Lower lobe of right lung (tissue), 2 donors: Measurements from ENCODE around the gene EPHA1. TPM values are rescaled to one million over a fixed set of nuclear protein-coding genes. Genes with fewer than 3 reads are reported as not detected.

Experiments
- ATAC-seq, 2 donors: fragments of 200-7000 bp; cut with Tn5 transposase; one replicate each; pipeline ENCODE4 v1.9.1; 2020 to 2022; ENCODE audit warnings: mild to moderate bottlenecking in 2 of 2, moderate library complexity in 2 of 2
- DNase-seq: peaks from one replicate; pipeline ENCODE4 v3.0.0-alpha.2; 2020
- H3K27ac ChIP-seq: fragments of 200-600 bp; one replicate; pipeline ENCODE4 v1.8.0; 2022
- H3K27me3 ChIP-seq: fragments of 200-600 bp; one replicate; pipeline ENCODE4 v1.8.0; 2022; ENCODE audit warnings: low read depth
- H3K36me3 ChIP-seq: fragments of 200-600 bp; one replicate; pipeline ENCODE4 v1.8.0; 2022; ENCODE audit warnings: mild to moderate bottlenecking
- H3K4me1 ChIP-seq: fragments of 200-600 bp; one replicate; pipeline ENCODE4 v1.8.0; 2022
- H3K4me3 ChIP-seq: fragments of 200-600 bp; one replicate; pipeline ENCODE4 v1.8.0; 2022; ENCODE audit warnings: mild to moderate bottlenecking
- H3K9me3 ChIP-seq: fragments of 200-600 bp; one replicate; pipeline ENCODE4 v1.8.0; 2022
- intact Hi-C: fragments of 100-400 bp; cut with DNase I; formaldehyde crosslinking; loops from one replicate; pipeline ENCODE4 v1.11.0; 2022
- total RNA-seq: library from RNA; stranded (reverse); fragmentation: NEBNext Ultra II Directional; extraction: Animal tissue kit (Norgen Biotek cat#: 25700); gene quantifications from one replicate; pipeline ENCODE4 v1.2.1, GENCODE V29; 2021
- TF ChIP-seq, protein P1 (sequence below): fragments of 200-600 bp; IDR thresholded peaks from one replicate; pipeline ENCODE4 v1.8.0; 2022; ENCODE audit warnings: antibody characterized with exemption, mild to moderate bottlenecking
- donor health status: DM: no; HTN: yes; CAD: no; lungs with severe emphysema.

EPHA1 gene
- total RNA-seq, 1 donor from 2014 or later = 9.0 TPM

DNA sequence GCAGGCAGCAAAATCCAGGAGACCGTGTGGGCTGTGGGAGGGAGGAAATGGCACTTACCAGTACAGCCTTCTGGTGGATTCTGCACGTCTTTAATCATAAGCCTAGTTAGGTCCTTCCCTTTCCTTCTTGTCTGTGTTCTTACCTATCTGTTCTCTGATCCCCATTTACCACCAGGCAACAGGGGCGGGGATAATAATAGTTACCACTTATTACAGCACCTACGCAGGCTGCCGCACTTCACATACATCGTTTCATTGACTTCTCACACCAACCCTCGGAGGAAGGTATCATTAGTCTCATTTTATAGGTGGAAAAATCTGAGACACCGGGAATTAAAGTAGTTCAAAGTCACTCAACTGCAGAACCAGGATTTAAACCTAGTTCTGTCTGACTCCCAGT lies 4.5 kb upstream of the EPHA1 start:
- Histone ChIP-seq H3K4me1 (peaks cover 36% of the 10 kb centered on the region), H3K27me3 (no peaks in the 10 kb centered on the region), H3K27ac (no peak overlapping the region), H3K36me3 (no peaks in the 10 kb centered on the region), H3K4me3 (no peak overlapping the region), H3K9me3 (no peaks in the 10 kb centered on the region)
- ATAC-seq = no peak
- TF ChIP-seq, protein P1, sequence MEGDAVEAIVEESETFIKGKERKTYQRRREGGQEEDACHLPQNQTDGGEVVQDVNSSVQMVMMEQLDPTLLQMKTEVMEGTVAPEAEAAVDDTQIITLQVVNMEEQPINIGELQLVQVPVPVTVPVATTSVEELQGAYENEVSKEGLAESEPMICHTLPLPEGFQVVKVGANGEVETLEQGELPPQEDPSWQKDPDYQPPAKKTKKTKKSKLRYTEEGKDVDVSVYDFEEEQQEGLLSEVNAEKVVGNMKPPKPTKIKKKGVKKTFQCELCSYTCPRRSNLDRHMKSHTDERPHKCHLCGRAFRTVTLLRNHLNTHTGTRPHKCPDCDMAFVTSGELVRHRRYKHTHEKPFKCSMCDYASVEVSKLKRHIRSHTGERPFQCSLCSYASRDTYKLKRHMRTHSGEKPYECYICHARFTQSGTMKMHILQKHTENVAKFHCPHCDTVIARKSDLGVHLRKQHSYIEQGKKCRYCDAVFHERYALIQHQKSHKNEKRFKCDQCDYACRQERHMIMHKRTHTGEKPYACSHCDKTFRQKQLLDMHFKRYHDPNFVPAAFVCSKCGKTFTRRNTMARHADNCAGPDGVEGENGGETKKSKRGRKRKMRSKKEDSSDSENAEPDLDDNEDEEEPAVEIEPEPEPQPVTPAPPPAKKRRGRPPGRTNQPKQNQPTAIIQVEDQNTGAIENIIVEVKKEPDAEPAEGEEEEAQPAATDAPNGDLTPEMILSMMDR = no peak
- intact Hi-C loops = loop anchor here (10.0 kb wide), 1 partner anchor 168 kb away; no protein-coding TSS in a partner anchor
- DNase-seq = no peak

DNA sequence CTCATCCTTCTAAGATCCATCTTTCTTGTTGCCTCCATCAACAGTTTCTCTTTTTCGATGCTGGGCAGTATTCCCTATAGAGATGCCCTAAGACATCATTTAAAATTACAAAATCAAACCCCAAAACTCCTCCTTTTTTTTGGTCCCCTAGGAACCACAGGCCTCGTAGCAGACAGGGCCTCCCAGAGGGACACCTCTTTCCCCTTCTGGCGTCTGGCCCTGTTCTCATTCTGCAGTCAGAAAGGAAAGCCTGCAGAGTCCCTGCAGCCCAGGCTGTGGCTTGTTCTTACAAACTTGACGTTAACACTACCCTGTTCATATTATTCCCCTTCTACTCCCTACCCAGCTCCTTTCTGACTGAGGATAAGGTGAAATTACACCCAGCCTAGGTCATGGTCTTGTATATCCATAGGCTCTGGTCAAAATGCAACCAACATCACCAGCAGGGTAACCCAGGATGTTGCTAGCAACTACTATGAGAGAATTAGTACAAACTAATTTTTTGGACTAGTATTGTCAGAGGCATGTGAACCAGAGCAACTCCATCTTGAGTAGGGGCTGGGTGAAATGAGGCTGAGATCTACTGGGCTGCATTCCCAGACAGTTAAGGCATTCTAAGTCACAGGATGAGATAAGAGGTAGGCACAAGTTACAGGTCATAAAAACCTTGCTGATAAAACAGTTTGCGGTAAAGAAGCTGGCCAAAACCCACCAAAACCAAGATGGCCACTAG lies 3.5 kb upstream of the EPHA1 start:
- TF ChIP-seq, protein P1 = no peak
- Histone ChIP-seq H3K9me3 (no peaks in the 10 kb centered on the region), H3K4me1 (peaks cover 46% of the 10 kb centered on the region), H3K27ac (no peak overlapping the region), H3K4me3 (no peak overlapping the region), H3K27me3 (no peaks in the 10 kb centered on the region), H3K36me3 (no peaks in the 10 kb centered on the region)
- intact Hi-C loops = loop anchor here (10.0 kb wide), 1 partner anchor 167 kb away; no protein-coding TSS in a partner anchor
- no peak for DNase-seq
- ATAC-seq = no peak

DNA sequence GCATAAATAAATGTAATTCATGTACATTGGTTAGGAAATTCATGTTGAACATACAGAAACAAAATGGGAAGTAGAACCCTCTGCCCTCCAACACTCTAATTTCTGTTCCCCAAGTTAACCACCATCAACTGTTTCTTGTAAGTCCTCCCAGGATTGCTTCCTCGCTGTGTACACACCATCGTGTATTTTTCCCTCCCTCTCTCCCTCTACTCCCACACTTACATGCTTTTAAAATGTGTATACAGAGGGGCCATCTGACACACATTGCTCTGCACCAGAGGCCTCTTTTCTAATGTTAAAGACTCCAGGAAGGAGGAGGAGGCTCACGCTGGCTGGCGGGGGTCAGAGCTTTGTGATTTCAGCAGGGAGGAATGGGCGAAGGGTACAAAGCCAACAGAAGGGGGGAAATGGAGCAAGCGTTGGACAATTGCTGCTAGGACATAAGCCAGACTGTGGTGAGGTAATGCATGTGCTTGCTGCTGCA lies 1.9 kb upstream of the EPHA1 start:
- intact Hi-C loops = loop anchor here (10.0 kb wide), 1 partner anchor 166 kb away; no protein-coding TSS in a partner anchor
- Histone ChIP-seq H3K27ac (peak overlapping the region; percentile 46), H3K4me1 (peaks cover 39% of the 10 kb centered on the region), H3K4me3 (no peak overlapping the region), H3K27me3 (no peaks in the 10 kb centered on the region), H3K36me3 (no peaks in the 10 kb centered on the region), H3K9me3 (no peaks in the 10 kb centered on the region)
- TF ChIP-seq, protein P1 = no peak
- ATAC-seq (no peak), DNase-seq (no peak)

DNA sequence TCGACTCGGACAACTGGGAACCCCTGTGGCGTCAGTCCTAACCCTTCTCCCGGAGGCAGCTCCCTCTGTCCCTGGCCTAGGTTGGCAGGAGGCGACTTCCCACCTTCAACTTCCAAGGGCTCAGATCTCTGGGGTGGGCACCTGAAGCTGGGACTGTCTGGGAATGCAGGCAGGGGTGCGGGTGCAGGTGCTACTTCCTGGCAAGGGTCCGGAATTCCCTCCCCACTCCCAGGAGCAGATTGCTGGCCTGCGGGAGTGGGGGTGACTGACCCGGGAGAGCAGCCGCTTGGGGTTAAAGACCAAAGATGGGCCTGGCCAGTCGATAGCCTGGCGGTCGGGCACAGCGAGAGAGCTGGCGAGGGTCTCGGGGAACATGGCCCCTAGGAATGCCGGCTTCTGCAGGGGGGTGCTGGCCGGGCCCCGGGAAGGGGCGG lies 387 bp downstream of the EPHA1 start:
- Histone ChIP-seq H3K4me3 (peak overlapping the region; percentile 54), H3K36me3 (no peaks in the 10 kb centered on the region), H3K4me1 (peaks cover 39% of the 10 kb centered on the region), H3K9me3 (no peaks in the 10 kb centered on the region), H3K27me3 (no peaks in the 10 kb centered on the region), H3K27ac (peak overlapping the region; percentile 39)
- ATAC-seq (peak; percentile 29 to 53), DNase-seq (no peak)
- TF ChIP-seq, protein P1 = no peak
- intact Hi-C loops = no loop called here

DNA sequence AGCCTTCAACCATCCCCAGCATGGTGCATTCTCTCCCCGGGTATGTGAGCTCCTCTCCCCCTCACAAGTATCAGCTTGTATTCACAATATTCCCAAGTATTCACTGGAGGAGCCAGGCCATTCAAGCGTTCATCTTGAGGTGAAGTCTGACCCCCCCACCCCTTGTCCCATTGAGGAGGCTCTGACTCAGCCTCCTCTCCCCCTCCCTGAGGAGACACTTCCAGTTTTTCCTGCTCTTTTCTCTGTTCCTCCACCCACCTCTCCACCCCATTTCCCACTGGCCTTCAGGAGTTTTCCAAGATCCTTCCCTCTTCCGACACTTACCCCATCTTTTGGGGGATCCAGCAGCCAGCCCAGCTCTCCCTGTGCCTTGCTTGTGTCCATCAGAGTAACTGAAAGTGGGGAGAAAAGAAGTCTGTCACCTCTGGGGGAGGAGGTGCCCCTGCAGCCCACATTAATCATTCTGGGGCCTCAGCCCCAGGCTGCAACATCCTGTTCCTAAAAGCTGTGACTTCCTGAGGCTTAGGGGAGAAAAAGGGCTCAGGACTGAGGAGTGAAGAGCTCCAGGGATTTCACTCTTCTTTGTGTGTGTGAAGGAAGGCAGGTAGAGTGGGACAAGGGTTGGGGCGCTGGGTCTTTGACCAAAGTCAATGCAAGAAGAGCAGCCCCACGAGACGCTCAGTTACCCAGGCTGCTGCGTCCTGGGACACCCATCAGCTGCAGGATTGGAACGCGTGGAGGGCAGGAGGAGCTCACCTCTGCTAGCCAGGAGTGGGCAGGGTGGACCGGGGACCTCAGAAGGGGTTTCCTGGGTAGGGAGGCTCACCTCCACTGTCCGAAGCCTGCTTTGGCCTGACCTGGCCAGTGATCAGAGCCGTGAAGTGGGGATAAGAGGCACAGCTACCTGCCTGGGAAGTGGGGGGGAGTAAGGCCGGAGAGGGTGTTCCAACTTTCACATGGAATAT lies 1.1 kb downstream of the EPHA1 start:
- ATAC-seq (peak; percentile 31 to 32), DNase-seq (no peak)
- Histone ChIP-seq H3K27ac (peak overlapping the region; percentile 39), H3K4me1 (peaks cover 39% of the 10 kb centered on the region), H3K4me3 (peak overlapping the region; percentile 54), H3K27me3 (no peaks in the 10 kb centered on the region), H3K36me3 (no peaks in the 10 kb centered on the region), H3K9me3 (no peaks in the 10 kb centered on the region)
- intact Hi-C loops = no loop called here
- TF ChIP-seq, protein P1 = no peak
